ENCODE data around the gene NFASC.

- TF ChIP-seq ZNF785 (tag by site-specific recombination; IDR thresholded peaks at IDR 0.05) (no peak), ZEB2 (tag by site-specific recombination; IDR thresholded peaks at IDR 0.05) (no peak), KLF10 (tag by site-specific recombination; IDR thresholded peaks at IDR 0.05) (no peak), ZNF585B (tag by site-specific recombination; IDR thresholded peaks at IDR 0.05) (no peak), ZNF510 (tag by site-specific recombination; IDR thresholded peaks at IDR 0.05; ENCODE audit: insufficient replicate concordance) (no peak), ZBTB11 (tag by site-specific recombination; conservative IDR thresholded peaks at IDR 0.05; ENCODE audit: low read depth) (no peak), ZNF133 (tag by site-specific recombination; IDR thresholded peaks at IDR 0.05) (no peak), MZF1 (tag by site-specific recombination; IDR thresholded peaks at IDR 0.05; ENCODE audit: borderline replicate concordance) (no peak)
- TF ChIP-seq, protein P1, sequence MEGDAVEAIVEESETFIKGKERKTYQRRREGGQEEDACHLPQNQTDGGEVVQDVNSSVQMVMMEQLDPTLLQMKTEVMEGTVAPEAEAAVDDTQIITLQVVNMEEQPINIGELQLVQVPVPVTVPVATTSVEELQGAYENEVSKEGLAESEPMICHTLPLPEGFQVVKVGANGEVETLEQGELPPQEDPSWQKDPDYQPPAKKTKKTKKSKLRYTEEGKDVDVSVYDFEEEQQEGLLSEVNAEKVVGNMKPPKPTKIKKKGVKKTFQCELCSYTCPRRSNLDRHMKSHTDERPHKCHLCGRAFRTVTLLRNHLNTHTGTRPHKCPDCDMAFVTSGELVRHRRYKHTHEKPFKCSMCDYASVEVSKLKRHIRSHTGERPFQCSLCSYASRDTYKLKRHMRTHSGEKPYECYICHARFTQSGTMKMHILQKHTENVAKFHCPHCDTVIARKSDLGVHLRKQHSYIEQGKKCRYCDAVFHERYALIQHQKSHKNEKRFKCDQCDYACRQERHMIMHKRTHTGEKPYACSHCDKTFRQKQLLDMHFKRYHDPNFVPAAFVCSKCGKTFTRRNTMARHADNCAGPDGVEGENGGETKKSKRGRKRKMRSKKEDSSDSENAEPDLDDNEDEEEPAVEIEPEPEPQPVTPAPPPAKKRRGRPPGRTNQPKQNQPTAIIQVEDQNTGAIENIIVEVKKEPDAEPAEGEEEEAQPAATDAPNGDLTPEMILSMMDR (tag by site-specific recombination; IDR thresholded peaks at IDR 0.05), result no peak
- TF ChIP-seq, protein P2, sequence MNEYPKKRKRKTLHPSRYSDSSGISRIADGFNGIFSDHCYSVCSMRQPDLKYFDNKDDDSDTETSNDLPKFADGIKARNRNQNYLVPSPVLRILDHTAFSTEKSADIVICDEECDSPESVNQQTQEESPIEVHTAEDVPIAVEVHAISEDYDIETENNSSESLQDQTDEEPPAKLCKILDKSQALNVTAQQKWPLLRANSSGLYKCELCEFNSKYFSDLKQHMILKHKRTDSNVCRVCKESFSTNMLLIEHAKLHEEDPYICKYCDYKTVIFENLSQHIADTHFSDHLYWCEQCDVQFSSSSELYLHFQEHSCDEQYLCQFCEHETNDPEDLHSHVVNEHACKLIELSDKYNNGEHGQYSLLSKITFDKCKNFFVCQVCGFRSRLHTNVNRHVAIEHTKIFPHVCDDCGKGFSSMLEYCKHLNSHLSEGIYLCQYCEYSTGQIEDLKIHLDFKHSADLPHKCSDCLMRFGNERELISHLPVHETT (tag by site-specific recombination; IDR thresholded peaks at IDR 0.05), result no peak
Measured at GRCh38 chr1:205020466-205020865, 149.8 kb downstream of the NFASC start.
